Measurements from ENCODE around the gene EAPP.
A peak's percentile ranks its signal among the peaks of the same experiment; 100 is the strongest.
"Not testable (repeated sequence)": the region's sequence is repeated elsewhere in the genome, so short reads cannot be mapped to it uniquely, and the experiment has no call there.

Gene EAPP

DNA sequence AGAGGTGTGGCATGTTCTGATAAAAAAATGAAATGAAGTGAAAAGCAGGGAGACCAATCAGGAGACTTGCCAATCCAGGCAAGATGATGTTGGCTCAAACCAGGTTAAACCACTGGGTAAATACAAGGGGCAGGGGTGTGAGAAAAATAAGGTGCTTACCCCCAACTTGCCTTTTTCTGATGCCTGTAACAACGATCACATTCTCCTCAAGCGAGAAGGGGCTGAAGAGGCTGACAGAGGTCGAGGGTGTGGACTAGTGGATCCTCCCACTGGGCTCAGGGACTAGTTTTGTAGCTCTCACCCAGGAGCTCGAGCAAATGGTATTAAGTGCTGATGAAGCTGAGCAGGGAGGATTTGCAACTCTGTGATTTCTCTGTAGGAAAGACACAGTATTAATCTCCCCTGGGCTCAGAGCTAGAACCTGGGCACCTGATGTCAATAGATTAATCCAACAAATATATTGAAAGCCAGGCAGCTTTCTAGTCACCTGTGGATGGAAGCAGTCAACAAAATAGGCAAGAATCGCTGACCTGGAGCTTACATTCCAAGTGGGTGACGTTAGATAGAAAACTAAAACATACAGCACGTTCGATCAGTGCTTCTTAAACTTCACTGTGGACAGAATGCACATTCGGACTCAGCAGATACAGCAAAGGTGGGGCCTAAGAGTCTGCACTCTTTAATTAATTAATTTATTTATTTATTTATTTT, 15.2 kb upstream of the EAPP start:
- Histone ChIP-seq H3K9ac (ENCODE audit: low read depth, low read length) (no peak overlapping the region), H3K9me3 (ENCODE audit: insufficient read depth, low read depth, low read length) (no peaks in the 10 kb centered on the region), H3K4me1 (ENCODE audit: insufficient read depth, low read length) (no peaks in the 10 kb centered on the region), H3K27me3 (ENCODE audit: insufficient read depth, low read length) (no peaks in the 10 kb centered on the region), H3K4me3 (ENCODE audit: low read length) (no peak overlapping the region), H3K36me3 (ENCODE audit: insufficient read depth, low read depth, low read length) (no peaks in the 10 kb centered on the region), H3K27ac (ENCODE audit: low read length) (no peak overlapping the region)

- not testable (repeated sequence) for H3K36me3 ChIP-seq (ENCODE audit: insufficient read depth, low read depth, low read length); H3K9ac ChIP-seq (ENCODE audit: low read depth, low read length); H3K27me3 ChIP-seq (ENCODE audit: insufficient read depth, low read length); H3K27ac ChIP-seq (ENCODE audit: low read length); H3K4me3 ChIP-seq (ENCODE audit: low read length); H3K4me1 ChIP-seq (ENCODE audit: insufficient read depth, low read length); H3K9me3 ChIP-seq (ENCODE audit: insufficient read depth, low read depth, low read length)
Measured at GRCh38 chr14:34549276-34549966, 9.9 kb upstream of the EAPP start.

DNA sequence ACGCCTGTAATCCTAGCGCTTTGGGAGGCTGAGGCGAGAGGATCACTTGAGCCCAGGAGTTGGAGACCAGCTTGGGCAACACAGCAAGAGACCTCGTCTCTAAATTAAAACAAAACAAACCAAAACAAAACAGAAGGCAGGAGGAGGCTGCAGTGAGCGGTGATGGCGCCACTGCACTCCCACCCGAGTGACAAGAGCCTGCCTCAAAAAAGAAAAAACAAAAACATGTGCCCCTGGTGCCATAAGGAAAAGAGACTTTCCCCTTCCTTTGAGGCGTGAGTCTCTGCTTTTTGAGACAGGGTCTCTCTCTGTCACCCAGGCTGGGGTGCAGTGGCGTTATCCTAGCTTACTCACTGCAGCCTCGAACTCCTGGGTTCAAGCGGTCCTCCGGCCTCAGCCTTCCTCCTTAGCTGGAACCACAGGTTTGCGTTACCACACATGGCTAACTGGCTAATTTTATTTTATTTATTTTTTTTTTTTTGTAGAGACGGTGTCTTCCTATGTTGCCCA, 9.0 kb upstream of the EAPP start:
- no peak overlapping the region for H3K27ac ChIP-seq (ENCODE audit: low read length)

DNA sequence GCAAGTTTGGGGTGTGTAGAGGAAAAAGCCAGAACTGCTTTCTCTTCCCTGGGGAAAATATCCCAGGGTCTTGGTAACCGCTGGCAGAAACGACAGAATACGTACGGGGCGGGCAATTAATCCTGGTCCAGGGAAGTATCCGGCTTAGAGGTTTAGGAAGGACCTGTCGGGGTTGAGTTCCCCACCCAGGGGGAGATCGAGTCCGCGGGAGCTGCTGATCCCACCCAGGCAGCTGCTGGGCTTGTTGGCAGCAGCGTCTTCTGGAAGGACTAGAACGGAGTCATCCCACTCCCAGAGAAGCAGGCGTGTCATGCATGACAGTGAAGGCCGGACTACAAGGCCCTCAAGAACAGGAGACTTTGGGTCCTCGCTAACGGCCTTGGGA, 7.6 kb upstream of the EAPP start:
- not testable (repeated sequence) for H3K27ac ChIP-seq (ENCODE audit: low read length); H3K36me3 ChIP-seq (ENCODE audit: insufficient read depth, low read depth, low read length); H3K4me1 ChIP-seq (ENCODE audit: insufficient read depth, low read length); H3K27me3 ChIP-seq (ENCODE audit: insufficient read depth, low read length); H3K9ac ChIP-seq (ENCODE audit: low read depth, low read length); H3K4me3 ChIP-seq (ENCODE audit: low read length); H3K9me3 ChIP-seq (ENCODE audit: insufficient read depth, low read depth, low read length)

More for the DNA sequence above, 9.0 kb upstream of the EAPP start:
- Histone ChIP-seq H3K4me3 (ENCODE audit: low read length) (no peak overlapping the region), H3K27me3 (ENCODE audit: insufficient read depth, low read length) (no peaks in the 10 kb centered on the region), H3K9me3 (ENCODE audit: insufficient read depth, low read depth, low read length) (no peaks in the 10 kb centered on the region), H3K36me3 (ENCODE audit: insufficient read depth, low read depth, low read length) (no peaks in the 10 kb centered on the region), H3K9ac (ENCODE audit: low read depth, low read length) (no peak overlapping the region), H3K4me1 (ENCODE audit: insufficient read depth, low read length) (no peaks in the 10 kb centered on the region)

- not testable (repeated sequence) for H3K27me3 ChIP-seq (ENCODE audit: insufficient read depth, low read length); H3K9me3 ChIP-seq (ENCODE audit: insufficient read depth, low read depth, low read length)
Measured at GRCh38 chr14:34546272-34547135, 7.0 kb upstream of the EAPP start.

DNA sequence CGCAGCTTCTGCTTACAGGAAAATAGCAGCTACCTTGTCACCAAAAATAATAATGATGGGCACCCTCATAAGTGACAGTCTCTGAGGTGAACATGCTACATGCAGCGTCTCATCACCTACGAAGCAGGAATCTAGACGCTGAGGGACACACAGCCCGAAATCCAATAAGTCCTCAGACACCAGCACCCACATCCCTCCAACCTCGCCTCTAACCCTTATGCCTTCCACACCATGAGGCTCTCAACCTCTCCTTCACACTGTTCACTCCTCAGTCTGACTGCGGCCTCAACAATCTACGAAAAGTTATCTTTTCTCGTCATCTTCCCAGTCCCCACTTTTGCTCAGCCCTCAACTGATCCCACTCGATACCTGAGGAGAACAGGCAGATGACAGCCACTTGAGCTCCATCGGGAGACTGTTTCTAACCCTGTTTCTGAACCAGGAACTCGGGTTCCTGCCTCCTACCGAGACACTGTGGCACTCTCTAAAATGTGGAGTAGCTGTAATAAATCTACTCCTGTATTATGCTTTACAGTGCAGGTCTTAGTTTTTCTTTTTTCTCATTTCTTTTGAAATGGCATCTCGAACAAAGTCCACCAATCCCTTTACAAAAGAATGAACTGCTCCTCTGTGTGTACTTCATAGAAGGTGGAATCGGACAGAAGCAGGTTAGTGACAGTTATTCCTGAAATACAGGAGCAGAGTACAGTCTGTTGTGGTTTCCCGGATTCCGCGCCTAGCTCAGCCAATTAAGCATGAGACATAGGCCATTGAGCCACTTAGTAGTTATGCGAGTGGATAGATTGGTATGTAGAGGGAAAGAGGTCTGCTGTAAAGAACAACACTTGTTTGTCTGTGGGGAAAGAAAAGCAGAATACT, 919 bp upstream of the EAPP start:
- H3K27ac ChIP-seq (ENCODE audit: low read length); H3K4me1 ChIP-seq (ENCODE audit: insufficient read depth, low read length); H3K9me3 ChIP-seq (ENCODE audit: insufficient read depth, low read depth, low read length); H3K27me3 ChIP-seq (ENCODE audit: insufficient read depth, low read length); H3K36me3 ChIP-seq (ENCODE audit: insufficient read depth, low read depth, low read length): not testable (repeated sequence)
- Histone ChIP-seq H3K4me3 (ENCODE audit: low read length) (peak overlapping the region; percentile 96; the same call in 1 of the 2 replicates), H3K9ac (ENCODE audit: low read depth, low read length) (peak overlapping the region; percentile 60; the same call in 1 of the 2 replicates)

More at GRCh38 chr14:34546272-34547135, 7.0 kb upstream of the EAPP start:
- not testable (repeated sequence) for H3K4me3 ChIP-seq (ENCODE audit: low read length); H3K27ac ChIP-seq (ENCODE audit: low read length); H3K9ac ChIP-seq (ENCODE audit: low read depth, low read length); H3K4me1 ChIP-seq (ENCODE audit: insufficient read depth, low read length); H3K36me3 ChIP-seq (ENCODE audit: insufficient read depth, low read depth, low read length)

GRCh38 chr14:34538871-34539406, 562 bp downstream of the EAPP start:
- no peaks in the 10 kb centered on the region for H3K27me3 ChIP-seq (ENCODE audit: insufficient read depth, low read length)
- peak overlapping the region; percentile 67 for H3K27ac ChIP-seq (ENCODE audit: low read length)
- peaks cover 4% of the 10 kb centered on the region; the same call in 1 of the 2 replicates for H3K4me1 ChIP-seq (ENCODE audit: insufficient read depth, low read length)
- peak overlapping the region; percentile 98 for H3K9ac ChIP-seq (ENCODE audit: low read depth, low read length)
- H3K9me3 ChIP-seq (ENCODE audit: insufficient read depth, low read depth, low read length), result no peaks in the 10 kb centered on the region
- H3K4me3 ChIP-seq (ENCODE audit: low read length), result peak overlapping the region; percentile 96
- H3K36me3 ChIP-seq (ENCODE audit: insufficient read depth, low read depth, low read length), result peaks cover 12% of the 10 kb centered on the region

DNA sequence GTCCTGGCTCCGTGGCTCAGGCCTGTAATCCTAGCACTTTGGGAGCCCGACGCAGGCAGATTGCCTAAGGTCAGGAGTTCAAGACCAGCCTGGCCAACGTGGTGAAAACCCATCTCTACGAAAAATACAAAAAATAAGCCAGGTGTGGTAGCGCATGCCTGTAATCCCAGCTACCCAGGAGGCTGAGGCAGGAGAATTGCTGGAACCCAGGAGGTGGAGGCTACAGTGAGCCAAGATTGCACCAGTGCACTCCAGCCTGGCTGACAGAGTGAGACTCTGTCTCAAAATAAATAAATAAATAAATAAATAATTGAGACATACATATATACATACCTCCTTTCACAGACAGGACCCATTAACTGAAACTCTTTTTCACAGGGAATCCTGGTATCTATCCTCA, 1.4 kb downstream of the EAPP start:
- not testable (repeated sequence) for H3K9me3 ChIP-seq (ENCODE audit: insufficient read depth, low read depth, low read length); H3K27me3 ChIP-seq (ENCODE audit: insufficient read depth, low read length); H3K27ac ChIP-seq (ENCODE audit: low read length); H3K4me1 ChIP-seq (ENCODE audit: insufficient read depth, low read length); H3K9ac ChIP-seq (ENCODE audit: low read depth, low read length)
- Histone ChIP-seq H3K36me3 (ENCODE audit: insufficient read depth, low read depth, low read length) (peaks cover 20% of the 10 kb centered on the region), H3K4me3 (ENCODE audit: low read length) (peak overlapping the region; percentile 96; the same call in 1 of the 2 replicates)

- Histone ChIP-seq H3K9me3 (ENCODE audit: insufficient read depth, low read depth, low read length) (no peaks in the 10 kb centered on the region), H3K4me1 (ENCODE audit: insufficient read depth, low read length) (peaks cover 4% of the 10 kb centered on the region; the same call in 1 of the 2 replicates), H3K4me3 (ENCODE audit: low read length) (no peak overlapping the region), H3K27me3 (ENCODE audit: insufficient read depth, low read length) (no peaks in the 10 kb centered on the region), H3K27ac (ENCODE audit: low read length) (no peak overlapping the region), H3K9ac (ENCODE audit: low read depth, low read length) (no peak overlapping the region), H3K36me3 (ENCODE audit: insufficient read depth, low read depth, low read length) (peaks cover 22% of the 10 kb centered on the region)
Measured at GRCh38 chr14:34537677-34538009, 1.9 kb downstream of the EAPP start.

DNA sequence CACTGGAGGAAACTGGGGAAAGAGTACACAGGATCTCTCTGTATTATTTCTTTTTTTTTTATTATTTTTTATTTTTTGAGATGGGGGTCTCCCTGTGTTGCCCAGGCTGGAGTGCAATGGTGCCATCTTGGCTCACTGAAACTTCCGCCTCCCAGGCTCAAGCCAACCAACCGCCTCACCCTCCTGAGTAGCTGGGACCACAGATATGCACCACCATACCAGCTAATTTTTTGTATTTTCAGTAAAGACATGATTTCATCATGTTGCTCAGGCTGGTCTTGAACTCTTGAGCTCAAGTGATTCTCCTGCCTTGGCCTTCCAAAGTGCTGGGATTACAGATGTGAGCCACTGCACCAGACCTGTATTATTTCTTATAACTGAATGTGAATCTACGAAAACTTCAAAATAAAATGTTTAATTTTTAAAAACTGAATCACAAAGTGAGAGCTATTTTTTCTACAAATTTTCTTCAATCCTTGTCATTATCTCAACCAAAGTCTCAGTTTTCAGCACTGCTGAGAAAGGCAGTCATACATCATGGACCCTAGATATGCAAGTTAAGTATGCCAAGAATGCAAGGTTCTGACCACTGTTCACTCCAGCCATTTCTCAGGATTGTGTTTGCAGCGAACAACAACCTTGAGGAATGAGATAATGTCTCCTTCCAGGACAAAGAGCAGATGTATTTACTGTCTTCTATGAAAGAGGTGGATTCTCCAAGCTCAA, 2.4 kb downstream of the EAPP start:
- H3K4me3 ChIP-seq (ENCODE audit: low read length), result no peak overlapping the region
- peaks cover 27% of the 10 kb centered on the region for H3K36me3 ChIP-seq (ENCODE audit: insufficient read depth, low read depth, low read length)
- no peaks in the 10 kb centered on the region for H3K27me3 ChIP-seq (ENCODE audit: insufficient read depth, low read length)
- no peaks in the 10 kb centered on the region for H3K9me3 ChIP-seq (ENCODE audit: insufficient read depth, low read depth, low read length)
- H3K4me1 ChIP-seq (ENCODE audit: insufficient read depth, low read length), result peaks cover 4% of the 10 kb centered on the region; the same call in 1 of the 2 replicates
- H3K9ac ChIP-seq (ENCODE audit: low read depth, low read length), result no peak overlapping the region
- no peak overlapping the region for H3K27ac ChIP-seq (ENCODE audit: low read length)

Measured in iPS-20b (cell line).